ENCODE results near the gene NDUFS7. TPM values are rescaled to one million over a fixed set of nuclear protein-coding genes. Genes with fewer than 3 reads are reported as not detected.

NDUFS7 gene
- polyA plus RNA-seq, 3 donors, result 119 to 232 (median 211) TPM

DNA sequence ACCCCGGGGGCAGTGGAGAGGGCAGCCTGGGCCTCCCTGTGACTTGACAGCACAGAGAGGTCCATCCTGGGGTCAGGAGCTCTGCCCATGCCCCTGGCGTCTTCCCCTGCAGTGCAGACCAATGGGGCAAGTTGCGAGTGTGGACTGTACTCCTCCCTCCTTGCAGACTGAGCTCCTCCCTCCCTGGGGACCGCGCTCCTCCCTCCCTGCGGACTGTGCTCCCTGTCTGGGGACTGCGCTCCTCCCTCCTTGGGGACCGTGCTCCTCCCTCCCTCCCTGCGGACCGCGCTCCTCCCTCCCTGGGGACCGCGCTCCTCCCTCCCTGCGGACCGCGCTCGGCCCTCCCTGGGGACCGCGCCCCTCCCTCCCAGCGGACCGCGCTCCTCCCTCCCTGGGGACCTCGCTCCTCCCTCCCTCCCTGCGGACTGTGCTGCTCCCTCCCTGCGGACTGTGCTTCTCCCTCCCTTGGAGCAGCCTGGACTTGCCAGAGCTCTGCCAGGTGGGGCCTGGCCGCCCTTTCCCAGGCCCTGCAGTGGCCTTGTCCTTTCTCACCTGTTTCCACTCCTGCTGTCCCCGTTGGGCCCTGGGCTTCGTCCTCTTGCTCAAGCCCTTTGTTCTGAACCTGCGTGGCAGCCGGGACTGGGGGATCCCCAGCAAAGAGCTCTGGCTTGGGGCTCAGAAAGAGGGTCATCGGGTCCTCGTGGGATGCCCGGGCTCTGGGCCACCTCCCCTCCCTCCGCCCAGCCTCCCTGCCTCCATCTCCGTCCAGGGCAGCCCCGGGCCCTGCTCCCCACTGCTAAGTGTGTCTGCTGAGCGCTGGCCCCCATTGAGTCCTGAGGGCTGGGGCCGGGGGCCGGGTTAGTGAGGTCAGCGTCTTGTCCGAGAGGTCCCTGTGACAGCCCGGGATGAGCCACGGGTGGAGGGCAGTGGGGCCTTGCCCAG, 10.8 kb downstream of the NDUFS7 start:
- Histone ChIP-seq H3K79me2 (ENCODE audit: insufficient read depth, low read length) (no peaks in the 10 kb centered on the region), H3K9me3 (replicated peaks in 1 of 2; ENCODE audit: control insufficient read depth in 1 of 2, insufficient read depth in 1 of 2, low read length in 2 of 2) (no peaks in the 10 kb centered on the region), H3K4me3 (replicated peaks in 1 of 3; ENCODE audit: low read depth in 2 of 3, low read length in 3 of 3) (no peak overlapping the region), H3K27me3 (ENCODE audit: control insufficient read depth in 2 of 2, insufficient read depth in 2 of 2, low read length in 2 of 2) (no peaks in the 10 kb centered on the region), H2AFZ (ENCODE audit: insufficient read depth, low read depth, low read length, poor library complexity, severe bottlenecking) (no peak overlapping the region), H3K27ac (ENCODE audit: low read depth in 1 of 2, low read length in 2 of 2) (no peak overlapping the region), H3K4me2 (replicated peaks; ENCODE audit: extremely low read depth, low read length, poor library complexity, severe bottlenecking) (no peak overlapping the region), H3K9ac (ENCODE audit: insufficient read depth, low read length, poor library complexity, severe bottlenecking) (no peak overlapping the region), H4K20me1 (ENCODE audit: insufficient read depth, low read length) (no peaks in the 10 kb centered on the region), H3K36me3 (replicated peaks in 1 of 2; ENCODE audit: control insufficient read depth in 1 of 2, insufficient read depth in 2 of 2, low read length in 2 of 2) (peaks cover 51 to 53% of the 10 kb centered on the region in 2 donors), H3K4me1 (ENCODE audit: control insufficient read depth in 1 of 2, insufficient read depth in 2 of 2, low read length in 2 of 2) (peaks cover 0 to 11% of the 10 kb centered on the region in 2 donors)
- no peak for DNase-seq
- TF ChIP-seq, protein P1, sequence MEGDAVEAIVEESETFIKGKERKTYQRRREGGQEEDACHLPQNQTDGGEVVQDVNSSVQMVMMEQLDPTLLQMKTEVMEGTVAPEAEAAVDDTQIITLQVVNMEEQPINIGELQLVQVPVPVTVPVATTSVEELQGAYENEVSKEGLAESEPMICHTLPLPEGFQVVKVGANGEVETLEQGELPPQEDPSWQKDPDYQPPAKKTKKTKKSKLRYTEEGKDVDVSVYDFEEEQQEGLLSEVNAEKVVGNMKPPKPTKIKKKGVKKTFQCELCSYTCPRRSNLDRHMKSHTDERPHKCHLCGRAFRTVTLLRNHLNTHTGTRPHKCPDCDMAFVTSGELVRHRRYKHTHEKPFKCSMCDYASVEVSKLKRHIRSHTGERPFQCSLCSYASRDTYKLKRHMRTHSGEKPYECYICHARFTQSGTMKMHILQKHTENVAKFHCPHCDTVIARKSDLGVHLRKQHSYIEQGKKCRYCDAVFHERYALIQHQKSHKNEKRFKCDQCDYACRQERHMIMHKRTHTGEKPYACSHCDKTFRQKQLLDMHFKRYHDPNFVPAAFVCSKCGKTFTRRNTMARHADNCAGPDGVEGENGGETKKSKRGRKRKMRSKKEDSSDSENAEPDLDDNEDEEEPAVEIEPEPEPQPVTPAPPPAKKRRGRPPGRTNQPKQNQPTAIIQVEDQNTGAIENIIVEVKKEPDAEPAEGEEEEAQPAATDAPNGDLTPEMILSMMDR (IDR thresholded peaks at IDR 0.05), result no peak
- intact Hi-C loops (cut with micrococcal nuclease), result no loop called here
- 92% methylated on average over 40 of the region's 43 CpGs for WGBS (ENCODE audit: insufficient coverage)
- Mint-ChIP-seq H3K4me3 (no peak overlapping the region), H3K27ac (no peak overlapping the region), H3K27me3 (ENCODE audit: low read depth in 3 of 3) (peaks cover 0 to 3% (median 0%) of the 10 kb centered on the region in 3 donors), H3K36me3 (peaks cover 36 to 47% of the 10 kb centered on the region in 2 donors), H3K9me3 (no peaks in the 10 kb centered on the region), H3K4me1 (peaks cover 6% of the 10 kb centered on the region)

DNA sequence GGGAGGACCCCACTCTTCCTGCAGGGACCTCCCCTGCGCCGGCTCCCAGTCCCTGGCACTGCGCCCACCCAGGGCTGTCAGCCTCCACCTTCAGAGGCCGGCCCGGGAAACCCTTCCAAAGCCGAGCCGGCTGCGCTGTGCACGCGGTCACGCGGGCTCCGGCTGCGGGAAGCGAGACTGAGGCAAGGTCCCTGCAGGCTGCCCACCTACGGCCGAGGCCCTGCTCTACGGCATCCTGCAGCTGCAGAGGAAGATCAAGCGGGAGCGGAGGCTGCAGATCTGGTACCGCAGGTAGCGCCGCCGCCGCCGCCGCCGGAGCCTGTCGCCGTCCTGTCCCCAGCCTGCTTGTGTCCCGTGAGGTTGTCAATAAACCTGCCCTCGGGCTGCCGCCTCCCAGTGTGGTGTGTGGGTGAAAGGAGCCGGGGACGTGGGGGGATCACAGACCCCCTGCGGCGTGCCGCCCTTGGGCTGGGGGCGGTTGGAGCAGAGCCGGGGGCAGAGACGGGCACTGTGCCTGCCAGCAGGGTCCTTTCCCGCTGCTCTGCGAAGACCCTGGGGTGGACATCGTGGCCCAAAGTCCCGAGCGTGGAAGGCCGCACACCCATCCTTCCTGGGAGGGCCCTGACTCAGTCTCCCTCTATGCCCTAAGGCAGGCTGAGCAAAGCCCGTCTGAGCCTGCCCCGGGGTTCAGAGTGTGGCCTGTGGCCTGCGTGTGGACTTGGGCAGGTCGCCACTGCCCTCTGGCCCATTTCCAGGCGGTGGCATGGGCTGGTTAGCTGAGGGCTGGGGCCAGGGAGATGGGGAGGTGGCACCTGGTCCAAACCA, 11.7 kb downstream of the NDUFS7 start:
- peaks cover 46% of the 10 kb centered on the region in 2 donors for H3K36me3 ChIP-seq (replicated peaks in 1 of 2; ENCODE audit: control insufficient read depth in 1 of 2, insufficient read depth in 2 of 2, low read length in 2 of 2)
- Mint-ChIP-seq H3K4me3 (no peak overlapping the region), H3K4me1 (peaks cover 6% of the 10 kb centered on the region), H3K27ac (no peak overlapping the region), H3K36me3 (peaks cover 30 to 38% of the 10 kb centered on the region in 2 donors), H3K9me3 (no peaks in the 10 kb centered on the region), H3K27me3 (ENCODE audit: low read depth in 3 of 3) (peaks cover 4 to 9% (median 5%) of the 10 kb centered on the region in 3 donors)
- H4K20me1 ChIP-seq (ENCODE audit: insufficient read depth, low read length), result no peaks in the 10 kb centered on the region
- no peaks in the 10 kb centered on the region for H3K9me3 ChIP-seq (replicated peaks in 1 of 2; ENCODE audit: control insufficient read depth in 1 of 2, insufficient read depth in 1 of 2, low read length in 2 of 2)
- TF ChIP-seq, protein P1 (IDR thresholded peaks at IDR 0.05), result no peak
- H3K4me1 ChIP-seq (ENCODE audit: control insufficient read depth in 1 of 2, insufficient read depth in 2 of 2, low read length in 2 of 2), result peaks cover 0 to 11% of the 10 kb centered on the region in 2 donors
- 93% methylated on average over 52 of the region's 52 CpGs for WGBS (ENCODE audit: insufficient coverage)
- H3K27ac ChIP-seq (ENCODE audit: low read depth in 1 of 2, low read length in 2 of 2), result no peak overlapping the region
- no peak overlapping the region for H3K4me3 ChIP-seq (replicated peaks in 1 of 3; ENCODE audit: low read depth in 2 of 3, low read length in 3 of 3)
- H3K27me3 ChIP-seq (ENCODE audit: control insufficient read depth in 2 of 2, insufficient read depth in 2 of 2, low read length in 2 of 2), result peaks cover 0 to 4% of the 10 kb centered on the region in 2 donors
- no peak overlapping the region for H3K9ac ChIP-seq (ENCODE audit: insufficient read depth, low read length, poor library complexity, severe bottlenecking)
- H3K79me2 ChIP-seq (ENCODE audit: insufficient read depth, low read length), result no peaks in the 10 kb centered on the region
- intact Hi-C loops (cut with micrococcal nuclease), result no loop called here
- DNase-seq, result no peak
- H3K4me2 ChIP-seq (replicated peaks; ENCODE audit: extremely low read depth, low read length, poor library complexity, severe bottlenecking), result no peak overlapping the region
- no peak overlapping the region for H2AFZ ChIP-seq (ENCODE audit: insufficient read depth, low read depth, low read length, poor library complexity, severe bottlenecking)

Measured in CD14-positive monocyte (primary cell).